ENCODE data around the gene PJA2. TPM values are rescaled to one million over a fixed set of nuclear protein-coding genes. Genes with fewer than 3 reads are reported as not detected.

The PJA2 gene
- total and polyA plus RNA-seq, 9 of the 15 experiments (the other 6 are each of a cell fraction or from before 2014, with no cell fraction given) = 25.1 to 82.1 (median 50.1) TPM

GRCh38 chr5:109408991-109409843 lies 557 bp downstream of the PJA2 start (continued):
- TF ChIP-seq HEY1 (CRISPR knock-in tag; IDR thresholded peaks at IDR 0.05; ENCODE audit: borderline replicate concordance) (no peak), KAT2B (IDR thresholded peaks at IDR 0.05; ENCODE audit: low read depth, low read length) (no peak), GABPA (tag; conservative IDR thresholded peaks at IDR 0.05; ENCODE audit: low read depth) (no peak), ZNF23 (CRISPR knock-in tag; IDR thresholded peaks at IDR 0.05) (no peak), CBX8 (IDR thresholded peaks at IDR 0.05; ENCODE audit: borderline replicate concordance, extremely low read depth, low read depth, low read length, poor library complexity, severe bottlenecking) (no peak), FOSL1 (tag; conservative IDR thresholded peaks at IDR 0.05) (no peak), NR2F6 (CRISPR knock-in tag; IDR thresholded peaks at IDR 0.05) (no peak), HNRNPH1 (optimal IDR thresholded peaks at IDR 0.05; ENCODE audit: low read depth, low read length) (no peak), THAP12 (CRISPR knock-in tag; IDR thresholded peaks at IDR 0.05) (no peak), DLX4 (CRISPR knock-in tag; IDR thresholded peaks at IDR 0.05) (no peak), PTBP1 (IDR thresholded peaks at IDR 0.05; ENCODE audit: low read depth, low read length) (no peak), ZNF133 (CRISPR knock-in tag; IDR thresholded peaks at IDR 0.05) (no peak), KLF16 (IDR thresholded peaks at IDR 0.05) (no peak), PPARD (CRISPR knock-in tag; IDR thresholded peaks at IDR 0.05) (no peak), SNRNP70 (optimal IDR thresholded peaks at IDR 0.05; ENCODE audit: low read depth, low read length) (no peak), ZNF717 (CRISPR knock-in tag; IDR thresholded peaks at IDR 0.05) (no peak), ZNF785 (CRISPR knock-in tag; IDR thresholded peaks at IDR 0.05) (no peak), RBFOX2 (IDR thresholded peaks at IDR 0.05; ENCODE audit: low read depth, low read length) (no peak; the same call in 1 of the 2 replicates), KHSRP (IDR thresholded peaks at IDR 0.05) (no peak), MXI1 (IDR thresholded peaks at IDR 0.05; ENCODE audit: low read depth, low read length) (0 out of 2 replicates have a peak, but pooled peaks have one; percentile 21), MCM3 (IDR thresholded peaks at IDR 0.05) (no peak), BCL6 (CRISPR knock-in tag; IDR thresholded peaks at IDR 0.05) (no peak), STAT6 (CRISPR knock-in tag; IDR thresholded peaks at IDR 0.05) (no peak), NBN (IDR thresholded peaks at IDR 0.05; ENCODE audit: low read depth) (peak; percentile 29; the same call in 1 of the 2 replicates), ZNF354B (CRISPR knock-in tag; IDR thresholded peaks at IDR 0.05) (no peak), ZSCAN29 (IDR thresholded peaks at IDR 0.05) (no peak), SOX6 (IDR thresholded peaks at IDR 0.05) (no peak; the same call in 1 of the 2 replicates)
